C4-2B (cell line): ENCODE results near the gene RFC4.

Source experiments
- CTCF ChIP-seq: fragments of 450-650 bp; conservative IDR thresholded peaks from 2 replicates; pipeline ENCODE4 v1.5.1; 2017; ENCODE audit warnings: mild to moderate bottlenecking
- ZFX ChIP-seq: fragments of 450-650 bp; IDR thresholded peaks from 2 replicates; pipeline ENCODE4 v1.6.1; 2017

- no peak for TF ChIP-seq CTCF
- no peak for TF ChIP-seq ZFX
These were observed 23.7 kb downstream of the RFC4 start for GRCh38 chr3:186782542-186783057.
